Measurements from ENCODE around the gene MOB3B.

Gene MOB3B

GRCh38 chr9:27540502-27540901, 10.9 kb upstream of the MOB3B start:
- DNase-seq = no peak

DNA sequence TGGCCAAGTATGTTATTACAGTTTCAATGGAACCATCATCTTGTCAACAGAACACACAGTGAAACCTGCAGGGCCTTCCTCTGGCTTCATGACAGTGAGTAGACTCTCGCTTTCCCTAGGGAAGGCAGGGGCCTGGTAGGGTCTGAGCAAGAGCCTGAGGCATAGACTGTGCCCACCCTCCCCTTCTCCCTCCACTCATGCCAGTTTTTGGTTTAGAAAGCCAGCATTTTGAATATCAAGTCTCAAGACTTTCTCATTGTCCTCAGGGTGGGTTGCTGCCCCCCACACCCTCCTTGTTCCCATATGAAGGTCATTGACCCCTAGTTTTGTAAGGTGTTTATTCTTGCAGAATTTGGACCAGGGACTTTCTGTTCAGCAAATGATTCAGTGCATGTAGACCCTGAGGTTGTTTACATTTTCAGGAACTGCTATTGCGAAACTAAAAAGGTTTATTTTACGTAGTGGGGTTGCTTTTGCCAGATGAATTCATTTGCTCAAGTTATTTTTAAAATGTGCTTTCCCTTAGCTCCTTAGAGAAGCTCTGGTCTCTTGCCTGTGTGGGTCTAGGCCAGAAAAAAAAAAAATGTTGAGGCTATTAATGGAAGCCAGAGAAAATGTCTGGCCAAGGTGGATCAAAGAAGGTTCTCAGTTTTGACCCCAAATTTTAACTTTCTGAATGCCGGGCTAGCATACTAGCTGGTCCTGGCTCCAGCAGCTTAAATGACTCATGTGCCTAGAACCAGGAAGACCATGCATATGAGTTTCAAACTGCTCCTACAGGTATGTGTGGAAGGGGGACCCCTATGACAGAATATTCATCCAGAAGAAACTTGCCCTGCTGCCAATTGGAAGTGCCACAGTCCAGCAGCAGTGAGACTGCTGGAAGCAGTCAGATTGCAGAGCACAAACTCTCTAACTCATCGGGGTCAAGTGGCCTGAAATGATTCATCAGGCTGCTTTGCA, 10.1 kb upstream of the MOB3B start:
- DNase-seq = no peak

GRCh38 chr9:27538647-27539046, 9.0 kb upstream of the MOB3B start:
- DNase-seq = no peak

- DNase-seq = no peak
These were observed 8.1 kb upstream of the MOB3B start for GRCh38 chr9:27537756-27538155.

DNA sequence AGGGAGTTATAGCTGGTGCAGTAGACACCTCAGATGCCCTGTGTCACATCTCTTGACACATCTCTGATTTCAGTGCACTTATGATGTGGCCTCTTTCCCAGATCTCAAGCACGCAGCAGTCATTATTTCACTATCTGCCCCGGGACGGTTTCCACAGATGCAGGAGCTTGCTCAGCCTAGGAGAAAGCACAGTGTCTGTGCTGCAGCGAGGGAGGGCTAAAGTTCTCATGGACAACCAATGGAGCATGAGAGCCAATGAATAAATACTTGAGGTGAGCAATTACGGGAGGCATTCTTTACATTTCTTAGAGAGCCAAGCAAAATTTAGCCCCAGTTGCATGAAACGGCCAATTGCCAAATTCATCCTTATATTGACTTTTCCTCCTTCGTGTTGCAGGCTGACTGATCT, 7.4 kb upstream of the MOB3B start:
- DNase-seq = no peak

DNA sequence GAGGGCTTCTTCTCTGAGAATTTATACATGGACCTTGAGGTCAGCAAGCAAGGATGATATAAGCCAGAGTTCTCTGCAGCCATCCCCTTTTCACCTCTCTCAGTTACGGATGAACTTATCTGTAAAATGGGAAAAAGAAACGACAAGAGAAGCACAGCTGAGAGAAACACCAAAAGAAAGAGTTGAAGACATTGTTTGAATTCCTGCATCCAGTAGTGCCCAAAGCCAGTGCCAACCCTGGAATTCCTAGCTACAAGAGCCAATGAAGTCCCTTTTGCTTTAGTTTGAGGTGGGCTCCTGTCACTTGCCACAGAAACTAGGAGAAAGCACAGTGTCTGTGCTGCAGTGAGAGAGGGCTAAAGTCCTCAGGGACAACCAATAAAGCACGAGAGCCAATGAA, 6.6 kb upstream of the MOB3B start:
- DNase-seq = no peak

- no peak for DNase-seq
These were observed 6.1 kb upstream of the MOB3B start for GRCh38 chr9:27535701-27536118.

- DNase-seq = no peak
These were observed 5.1 kb upstream of the MOB3B start for GRCh38 chr9:27534658-27535209.

GRCh38 chr9:27534131-27534530, 4.5 kb upstream of the MOB3B start:
- no peak for DNase-seq

DNA sequence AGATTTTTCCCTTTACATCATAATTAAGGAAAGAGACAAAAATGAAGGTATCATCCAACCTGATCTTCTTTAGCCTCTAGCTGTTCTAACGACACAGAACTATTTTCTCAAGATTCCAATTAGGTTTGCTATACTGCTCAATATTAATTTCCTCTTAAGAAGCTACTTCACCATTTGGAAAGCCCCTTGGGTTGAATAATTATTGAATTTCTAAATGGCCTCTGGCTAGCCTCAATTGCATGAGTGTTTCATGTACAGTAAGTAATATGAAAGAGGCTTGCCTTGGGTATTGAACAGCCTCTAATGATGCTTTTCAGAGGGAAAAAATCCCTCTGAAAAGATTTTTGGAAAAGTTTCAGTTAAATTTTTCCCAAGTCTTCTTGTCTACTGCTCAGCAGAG, 3.7 kb upstream of the MOB3B start:
- no peak for DNase-seq

GRCh38 chr9:27532046-27532445, 2.4 kb upstream of the MOB3B start:
- no peak for DNase-seq

- no peak for DNase-seq
These were observed 1.5 kb upstream of the MOB3B start for GRCh38 chr9:27530915-27531755.

- no peak for DNase-seq
These were observed 713 bp downstream of the MOB3B start for GRCh38 chr9:27528886-27529315.

GRCh38 chr9:27528076-27528885, 1.3 kb downstream of the MOB3B start:
- DNase-seq = peak; percentile 30

- DNase-seq = no peak
These were observed 1.9 kb downstream of the MOB3B start for GRCh38 chr9:27527702-27528075.

DNA sequence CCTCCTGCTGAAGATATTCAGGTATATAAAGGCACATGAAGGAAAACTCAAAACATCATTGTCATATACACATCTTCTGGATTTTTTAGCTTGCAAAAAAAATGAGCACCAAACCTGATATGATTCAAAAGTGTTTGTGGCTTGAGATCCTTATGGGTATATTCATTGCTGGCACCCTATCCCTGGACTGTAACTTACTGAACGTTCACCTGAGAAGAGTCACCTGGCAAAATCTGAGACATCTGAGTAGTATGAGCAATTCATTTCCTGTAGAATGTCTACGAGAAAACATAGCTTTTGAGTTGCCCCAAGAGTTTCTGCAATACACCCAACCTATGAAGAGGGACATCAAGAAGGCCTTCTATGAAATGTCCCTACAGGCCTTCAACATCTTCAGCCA, 5.4 kb downstream of the MOB3B start, which contains the start of gene IFNK:
TSS of gene IFNK (plus strand) at position 55 of the 400 bp plus-strand sequence. CDS start at position 102, 47 bp downstream.
- DNase-seq = no peak

- no peak for DNase-seq
These were observed 6.5 kb downstream of the MOB3B start for GRCh38 chr9:27523141-27523540.

DNA sequence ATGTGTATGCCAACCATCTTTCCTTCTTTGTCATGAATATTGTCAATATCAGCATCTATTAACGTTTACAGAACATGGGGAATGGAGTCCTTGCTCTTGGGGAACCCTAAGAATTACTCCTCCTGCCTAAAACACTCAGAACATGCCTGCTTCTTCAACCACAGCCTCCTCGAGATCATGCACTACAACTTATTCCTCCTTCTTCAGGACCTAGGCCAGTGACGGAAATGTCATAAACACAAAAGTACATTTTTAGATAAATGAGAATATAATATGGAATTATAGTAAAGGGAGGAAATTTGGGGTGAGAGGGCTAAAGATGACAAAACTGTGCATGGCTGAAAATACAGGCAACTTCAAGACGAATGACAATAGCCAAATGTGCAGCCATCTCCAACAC, 8.6 kb downstream of the MOB3B start:
- DNase-seq = no peak

DNA sequence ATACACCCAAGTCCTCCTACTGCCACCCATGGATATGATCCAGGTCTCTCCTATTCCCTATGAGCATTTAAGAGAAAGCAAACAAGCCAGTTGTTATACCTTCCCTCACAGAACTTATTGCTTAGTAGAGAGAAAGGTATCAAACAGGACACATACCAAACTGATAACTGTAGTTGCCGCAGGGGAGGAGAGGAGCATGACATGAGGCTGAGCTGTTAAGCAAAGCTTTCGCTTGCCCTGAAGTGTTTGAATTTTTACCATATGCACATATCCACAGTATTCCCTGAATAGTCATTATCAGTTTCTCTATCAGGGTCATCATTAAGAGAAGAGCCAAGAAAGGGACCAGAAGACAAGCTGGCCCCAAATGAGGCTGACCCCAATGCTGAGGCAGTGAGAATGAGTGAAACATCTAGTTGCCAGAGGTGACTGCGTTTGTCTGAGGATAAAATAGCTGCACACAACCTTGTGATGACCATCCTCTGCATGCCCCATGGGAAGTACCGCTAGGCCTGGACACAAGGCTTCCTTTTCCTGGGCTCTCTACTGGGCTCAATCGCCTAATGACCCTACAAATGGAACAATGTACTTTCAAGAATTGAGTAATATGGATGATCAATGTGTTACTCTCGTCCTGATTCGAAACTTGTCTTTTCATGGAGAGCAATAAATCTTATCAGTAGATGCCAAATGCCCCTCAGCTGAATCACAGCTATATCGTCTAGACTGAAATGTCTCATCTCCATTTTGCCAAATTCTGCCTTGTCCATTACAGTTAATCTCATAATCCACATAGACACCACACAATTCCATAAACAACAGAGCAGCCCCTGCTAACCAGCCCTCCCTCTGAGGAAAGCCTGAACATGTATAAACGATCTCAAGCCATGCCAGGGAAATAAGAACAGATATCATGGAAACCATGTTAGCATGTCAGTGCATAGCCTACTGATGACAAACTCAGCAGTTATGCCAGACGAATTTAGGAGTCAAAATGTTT, 9.8 kb downstream of the MOB3B start:
- DNase-seq = no peak

DNA sequence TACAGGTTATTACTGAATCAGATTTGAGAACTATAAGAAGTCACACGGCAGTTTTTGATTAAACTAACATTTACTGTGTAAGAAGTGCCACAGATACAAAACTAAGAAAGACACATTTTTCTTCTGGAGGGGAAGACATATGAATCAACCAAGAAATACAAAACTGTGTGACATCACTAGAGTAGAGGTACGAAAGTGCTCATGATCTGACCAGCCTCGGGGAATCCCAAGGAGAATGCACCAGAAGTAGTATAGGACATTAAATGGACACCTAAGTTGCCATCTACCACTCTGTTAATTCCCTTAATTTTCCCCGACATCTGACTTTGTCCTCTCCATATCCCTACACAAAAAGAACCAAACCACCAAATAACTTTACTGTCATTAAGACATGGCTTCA, 10.8 kb downstream of the MOB3B start:
- DNase-seq = no peak

- no peak for DNase-seq
These were observed 11.6 kb downstream of the MOB3B start for GRCh38 chr9:27518006-27518405.
